OCI-LY7 (cell line): ENCODE results near the gene DHRS12. TPM values are rescaled to one million over a fixed set of nuclear protein-coding genes. Genes with fewer than 3 reads are reported as not detected.

Experiments used
- Bru-seq: library from RNA; stranded (reverse); fragments of 400-500 nt; gene quantifications from one replicate; lab custom pipeline; 2021; lab: Mats Ljungman, UMichigan
- BruChase-seq, 2 experiments: library from RNA; stranded (reverse); fragments of 400-500 nt; gene quantifications; one replicate each; lab custom pipeline; 2021; lab: Mats Ljungman, UMichigan
- BruUV-seq: library from RNA; stranded (reverse); fragments of 400-500 nt; replicated peaks from 2 replicates; lab custom pipeline; 2021; lab: Mats Ljungman, UMichigan
- CTCF ChIA-PET: fragments of 300-600 bp; sonication (Branson Sonifier 250); formaldehyde crosslinking; loops from one replicate; lab custom pipeline; 2022; ENCODE audit warnings: antibody characterized with exemption; ENCODE audit not compliant: unreplicated experiment; lab: Charles Lee
- POLR2A ChIA-PET: fragments of 300-600 bp; sonication (Branson Sonifier 250); formaldehyde crosslinking; loops from one replicate; lab custom pipeline; 2022; ENCODE audit warnings: antibody characterized with exemption; lab: Charles Lee
- DNase-seq: peaks from one replicate; pipeline ENCODE4 v3.0.0-alpha.2; 2015; ENCODE audit warnings: low spot score
- H2AFZ ChIP-seq: fragments of 200-600 bp; sonication (generic), shearing (Covaris generic); 2 replicates; pipeline ENCODE4 v1.6.1; 2014; ENCODE audit warnings: mild to moderate bottlenecking, antibody characterized with exemption, low read length, moderate library complexity
- H3K27ac ChIP-seq: fragments of 200-600 bp; sonication (generic); 2 replicates; pipeline ENCODE4 v1.5.1; 2014; ENCODE audit warnings: mixed run types, low read depth, mild to moderate bottlenecking, moderate library complexity, low read length, inconsistent platforms; ENCODE audit not compliant: poor library complexity, severe bottlenecking
- H3K36me3 ChIP-seq: fragments of 200-600 bp; sonication (generic); 2 replicates; pipeline ENCODE4 v1.6.1; 2014; ENCODE audit warnings: mild to moderate bottlenecking, antibody characterized with exemption, low read length, moderate library complexity, mixed read lengths; ENCODE audit not compliant: insufficient read depth
- H3K4me1 ChIP-seq: fragments of 200-600 bp; sonication (generic); 2 replicates; pipeline ENCODE4 v1.5.1; 2014; ENCODE audit warnings: mild to moderate bottlenecking, low read length; ENCODE audit not compliant: insufficient read depth, poor library complexity, severe bottlenecking
- H3K4me2 ChIP-seq: fragments of 200-600 bp; sonication (generic); 2 replicates; pipeline ENCODE4 v1.6.1; 2014; ENCODE audit warnings: mild to moderate bottlenecking, low read length
- H3K4me3 ChIP-seq: fragments of 200-600 bp; sonication (generic); 2 replicates; pipeline ENCODE4 v1.5.1; 2014; ENCODE audit warnings: mild to moderate bottlenecking, low read depth, low read length; ENCODE audit not compliant: poor library complexity, severe bottlenecking
- H3K79me2 ChIP-seq: fragments of 200-600 bp; sonication (generic); 2 replicates; pipeline ENCODE4 v1.6.1; 2016; ENCODE audit warnings: low read depth, mild to moderate bottlenecking, low read length, moderate library complexity, mixed read lengths; ENCODE audit not compliant: insufficient read depth
- H3K9me2 ChIP-seq: fragments of 200-600 bp; sonication (generic); 2 replicates; pipeline ENCODE4 v1.6.1; 2016; ENCODE audit warnings: mild to moderate bottlenecking, low read length, mixed read lengths; ENCODE audit not compliant: insufficient read depth
- H3K9me3 ChIP-seq: fragments of 200-600 bp; sonication (generic); 2 replicates; pipeline ENCODE4 v1.6.1; 2014; ENCODE audit warnings: mild to moderate bottlenecking, mixed run types, low read length, mixed read lengths
- H4K20me1 ChIP-seq: fragments of 200-600 bp; sonication (generic); 2 replicates; pipeline ENCODE4 v1.6.1; 2014; ENCODE audit warnings: mild to moderate bottlenecking, antibody characterized with exemption, low read length, moderate library complexity, mixed read lengths; ENCODE audit not compliant: insufficient read depth
- CTCF ChIP-seq: fragments of 200-600 bp; sonication (generic); conservative IDR thresholded peaks from 2 replicates; pipeline ENCODE4 v1.5.1; 2014; ENCODE audit warnings: mild to moderate bottlenecking, antibody characterized with exemption, low read length, moderate library complexity, mixed read lengths
- EZH2phosphoT487 ChIP-seq: fragments of 200-600 bp; sonication (generic); IDR thresholded peaks from 2 replicates; pipeline ENCODE4 v1.6.1; 2018; ENCODE audit warnings: low read depth, borderline replicate concordance, mild to moderate bottlenecking, mixed run types, antibody characterized with exemption, low read length, moderate library complexity, mixed read lengths
- intact Hi-C: fragments of 100-400 bp; cut with micrococcal nuclease; formaldehyde crosslinking; loops from one replicate; pipeline ENCODE4 v1.10.0; 2022; ENCODE audit not compliant: unreplicated experiment
- long read RNA-seq: library from polyadenylated mRNA; stranded (forward); transcript quantifications from one replicate; pipeline ENCODE4 v2.0.0, GENCODE V29; 2022
- total RNA-seq, 2 experiments: library from RNA; depleted of rRNA in 1 of 2; stranded (reverse); fragments of >200 nt in 1 of 2; shearing (Covaris generic) in 1 of 2; gene quantifications; 2 replicates each; pipeline ENCODE4 v1.2.3, GENCODE V29; 2014 to 2022

The DHRS12 gene
- total RNA-seq (2014; rRNA removed; shearing (Covaris generic)) (3.4 and 3.5 TPM in 2 replicates), total RNA-seq (2022) (11.9 and 12.5 TPM in 2 replicates), Bru-seq, nascent RNA (percentile 43 among the genes with signal in this experiment), BruChase-seq, experiment 1, labeled RNA remaining after a 6-hour chase (percentile 40 among the genes with signal in this experiment), BruChase-seq, experiment 2, labeled RNA remaining after a 2-hour chase (percentile 43 among the genes with signal in this experiment)
- long read RNA-seq, partial matches to known transcripts = 3 of 16 reads
- long read RNA-seq, other reads (novel, unspliced or antisense) = 8 of 16 reads

GRCh38 chr13:51803422-51804294, at the start of gene DHRS12:
Gene DHRS12 (minus strand): TSS chr13:51804163. CDS start chr13:51799659, 4,504 bp downstream.
- Histone ChIP-seq H3K79me2 (peaks cover 10% of the 10 kb centered on the region; the same call in 1 of the 2 replicates), H4K20me1 (no peaks in the 10 kb centered on the region), H3K9me2 (no peaks in the 10 kb centered on the region), H3K4me3 (peak within 1 kb of the TSS; percentile 84), H2AFZ (peak within 1 kb of the TSS; percentile 79), H3K4me1 (peaks cover 75% of the 10 kb centered on the region), H3K4me2 (peak within 1 kb of the TSS; percentile 86), H3K27ac (peak within 1 kb of the TSS; percentile 67), H3K36me3 (0 out of 2 replicates have a peak, but pooled peaks cover 8% of the 10 kb centered on the region), H3K9me3 (no peaks in the 10 kb centered on the region)
- CTCF ChIA-PET = interaction anchor here (0.7 kb wide), 1 partner anchor 28 kb away, joined by 3 read pairs; no protein-coding TSS in a partner anchor
- intact Hi-C loops = loop anchor here (2.0 kb wide), 1 partner anchor 351 kb away; the partner anchor contains the start of gene INTS6
- POLR2A ChIA-PET = interaction anchor here (0.9 to 2.8 kb wide), 4 partner anchors 9 to 350 kb away, joined by 3 to 6 read pairs (median 5); partner anchors contain the start of gene INTS6
- BruUV-seq = no TSS peak
- peak; percentile 92 for DNase-seq
- no peak for TF ChIP-seq EZH2phosphoT487
- peak; percentile 41; the same call in 1 of the 2 replicates for TF ChIP-seq CTCF

- ChIA-PET POLR2A (interaction anchor here (0.6 to 2.0 kb wide), 2 partner anchors 34 to 236 kb away, joined by 3 to 4 read pairs; no protein-coding TSS in a partner anchor), CTCF (interaction anchor here (1.0 kb wide), 1 partner anchor 24 kb away, joined by 3 read pairs; no protein-coding TSS in a partner anchor)
- Histone ChIP-seq H3K4me2 (no peak overlapping the region), H3K9me2 (no peaks in the 10 kb centered on the region), H4K20me1 (no peaks in the 10 kb centered on the region), H3K36me3 (no peaks in the 10 kb centered on the region), H3K9me3 (no peaks in the 10 kb centered on the region), H3K4me1 (peaks cover 3% of the 10 kb centered on the region), H3K27ac (no peak overlapping the region), H2AFZ (peak overlapping the region; percentile 47), H3K4me3 (no peak overlapping the region), H3K79me2 (no peaks in the 10 kb centered on the region)
- BruUV-seq = no TSS peak
- intact Hi-C loops = loop anchor here (1.0 kb wide), 1 partner anchor 34 kb away; no protein-coding TSS in a partner anchor
- peak; percentile 62 for DNase-seq
- TF ChIP-seq EZH2phosphoT487 (no peak), CTCF (peak; percentile 91)
These were observed 45.5 kb upstream of the DHRS12 start for GRCh38 chr13:51849145-51850101.
